ENCODE results near the gene KIF1B. TPM values are rescaled to one million over a fixed set of nuclear protein-coding genes. Genes with fewer than 3 reads are reported as not detected.

Gene KIF1B
- total RNA-seq, 1 experiment from 2014 or later = 33.0 TPM

- POLR2A ChIA-PET = no interaction called here
- in situ Hi-C loops (cut with HindIII; ENCODE audit: low pct_unique_long_range_greater_than_20kb, low sequenced_read_pairs) (no loop called here), intact Hi-C loops (cut with micrococcal nuclease; ENCODE audit: unreplicated experiment) (no loop called here)
- no peak for DNase-seq (ENCODE audit: low read depth, low spot score)
- ATAC-seq = no peak
- no peak overlapping the region for H3K27ac ChIP-seq (ENCODE audit: low read length)
- no TSS peak for BruUV-seq (replicated peaks)
- no peaks in the 10 kb centered on the region for H3K27me3 ChIP-seq (ENCODE audit: control insufficient read depth, insufficient read depth, low read length)
- H3K36me3 ChIP-seq (ENCODE audit: control insufficient read depth, insufficient read depth, low read length) = no peaks in the 10 kb centered on the region
- CTCF ChIA-PET = no interaction called here
- peaks cover 3% of the 10 kb centered on the region; the same call in 1 of the 2 replicates for H3K9me3 ChIP-seq (ENCODE audit: control insufficient read depth, insufficient read depth, low read depth, low read length)
- H3K4me1 ChIP-seq (ENCODE audit: control insufficient read depth, insufficient read depth, low read length) = 0 out of 2 replicates have a peak, but pooled peaks cover 5% of the 10 kb centered on the region
- no peak overlapping the region for H3K4me3 ChIP-seq (ENCODE audit: low read depth in 2 of 2, low read length in 2 of 2)
- no peak for TF ChIP-seq CTCF (IDR thresholded peaks at IDR 0.05)
- TF ChIP-seq SIN3A (IDR thresholded peaks at IDR 0.05; ENCODE audit: borderline replicate concordance, insufficient read depth, low read depth, low read length) = no peak
- TF ChIP-seq REST (IDR thresholded peaks at IDR 0.05; ENCODE audit: insufficient read depth in 1 of 2, low read depth in 2 of 2, low read length in 1 of 2) = no peak
- no peak for TF ChIP-seq POLR2AphosphoS5 (IDR thresholded peaks at IDR 0.05; ENCODE audit: low read depth, low read length)
- TF ChIP-seq TCF7L2 (IDR thresholded peaks at IDR 0.05; ENCODE audit: low read depth, low read length) = no peak
Observed at GRCh38 chr1:10396870-10397269, 186.5 kb downstream of the KIF1B start.

- H3K27me3 ChIP-seq (ENCODE audit: control insufficient read depth, insufficient read depth, low read length) = no peaks in the 10 kb centered on the region
- CTCF ChIA-PET = interaction anchor here (1.1 kb wide), 1 partner anchor 21 kb away, joined by 3 read pairs; no protein-coding TSS in a partner anchor
- H3K27ac ChIP-seq (ENCODE audit: low read length) = peak overlapping the region; percentile 66
- no TSS peak for BruUV-seq (replicated peaks)
- H3K4me1 ChIP-seq (ENCODE audit: control insufficient read depth, insufficient read depth, low read length) = 0 out of 2 replicates have a peak, but pooled peaks cover 5% of the 10 kb centered on the region
- TF ChIP-seq REST (IDR thresholded peaks at IDR 0.05; ENCODE audit: insufficient read depth in 1 of 2, low read depth in 2 of 2, low read length in 1 of 2) = peak in 1 of 2 experiments; percentile 58; a peak in 1 of 4 replicates
- TF ChIP-seq SIN3A (IDR thresholded peaks at IDR 0.05; ENCODE audit: borderline replicate concordance, insufficient read depth, low read depth, low read length) = no peak
- no peak for TF ChIP-seq TCF7L2 (IDR thresholded peaks at IDR 0.05; ENCODE audit: low read depth, low read length)
- no peak for TF ChIP-seq POLR2AphosphoS5 (IDR thresholded peaks at IDR 0.05; ENCODE audit: low read depth, low read length)
- TF ChIP-seq CTCF (IDR thresholded peaks at IDR 0.05) = no peak
- DNase-seq (ENCODE audit: low read depth, low spot score) = no peak
- H3K9me3 ChIP-seq (ENCODE audit: control insufficient read depth, insufficient read depth, low read depth, low read length) = peaks cover 3% of the 10 kb centered on the region; the same call in 1 of the 2 replicates
- intact Hi-C loops (cut with micrococcal nuclease; ENCODE audit: unreplicated experiment) (no loop called here), in situ Hi-C loops (cut with HindIII; ENCODE audit: low pct_unique_long_range_greater_than_20kb, low sequenced_read_pairs) (no loop called here)
- peak overlapping the region; percentile 68 to 83 for H3K4me3 ChIP-seq (ENCODE audit: low read depth in 2 of 2, low read length in 2 of 2)
- no peaks in the 10 kb centered on the region for H3K36me3 ChIP-seq (ENCODE audit: control insufficient read depth, insufficient read depth, low read length)
- no peak; the same call in 1 of the 2 replicates for ATAC-seq
- POLR2A ChIA-PET = interaction anchor here (1.0 kb wide), 1 partner anchor 10 kb away, joined by 3 read pairs; no protein-coding TSS in a partner anchor
Observed at GRCh38 chr1:10398278-10398733, 187.9 kb downstream of the KIF1B start.

Data from Panc1 (cell line).